HG02943 (cell line): Measurements from ENCODE around the gene SCAI.
"Not testable (repeated sequence)": the region's sequence is repeated elsewhere in the genome, so short reads cannot be mapped to it uniquely, and the experiment has no call there.

ENCODE experiments used
- ATAC-seq: cut with Tn5 transposase; IDR thresholded peaks from one replicate; pipeline ENCODE4 v1.9.1; 2021; ENCODE audit warnings: mild to moderate bottlenecking, low read depth, moderate library complexity; ENCODE audit not compliant: unreplicated experiment

The SCAI gene

DNA sequence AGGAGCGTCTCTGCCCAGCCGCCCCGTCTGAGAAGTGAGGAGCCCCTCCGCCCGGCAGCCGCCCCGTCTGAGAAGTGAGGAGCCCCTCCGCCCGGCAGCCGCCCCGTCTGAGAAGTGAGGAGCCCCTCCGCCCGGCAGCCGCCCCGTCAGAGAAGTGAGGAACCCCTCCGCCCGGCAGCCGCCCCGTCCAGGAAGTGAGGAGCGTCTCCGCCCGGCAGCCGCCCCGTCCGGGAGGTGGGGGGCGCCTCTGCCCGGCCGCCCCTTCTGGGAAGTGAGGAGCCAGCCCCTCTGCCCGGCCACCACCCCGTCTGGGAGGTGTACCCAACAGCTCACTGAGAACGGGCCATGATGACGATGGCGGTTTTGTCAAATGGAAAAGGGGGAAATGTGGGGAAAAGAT, 34.8 kb downstream of the SCAI start:
- ATAC-seq: not testable (repeated sequence)

DNA sequence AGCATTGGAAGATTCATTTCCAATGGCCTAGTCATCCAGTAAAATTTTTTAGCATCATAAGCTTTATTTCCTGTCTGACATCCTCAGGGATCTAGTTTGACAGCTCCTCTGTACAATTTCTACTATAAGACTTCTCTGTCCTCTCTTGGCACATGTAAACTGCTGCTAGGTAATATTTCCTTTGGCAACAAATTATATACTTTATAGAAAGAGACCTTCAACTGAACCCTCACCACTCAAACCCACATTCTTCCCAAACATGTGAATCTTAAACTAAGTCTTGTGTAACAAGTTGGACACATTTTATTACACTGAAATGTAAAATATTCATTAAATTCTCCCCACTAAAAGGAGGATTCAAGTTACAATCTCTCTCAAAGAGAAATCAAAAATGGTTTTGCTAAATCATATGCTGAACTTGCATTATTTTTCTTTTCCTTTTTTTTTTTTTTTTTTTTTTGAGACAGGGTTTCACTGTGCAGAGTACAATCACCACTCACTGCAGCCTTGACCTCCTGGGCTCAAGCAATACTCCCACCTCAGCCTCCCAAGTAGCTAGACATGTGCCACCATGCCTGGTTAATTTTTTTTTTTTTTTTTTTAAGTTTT, 36.9 kb downstream of the SCAI start:
- no peak for ATAC-seq

DNA sequence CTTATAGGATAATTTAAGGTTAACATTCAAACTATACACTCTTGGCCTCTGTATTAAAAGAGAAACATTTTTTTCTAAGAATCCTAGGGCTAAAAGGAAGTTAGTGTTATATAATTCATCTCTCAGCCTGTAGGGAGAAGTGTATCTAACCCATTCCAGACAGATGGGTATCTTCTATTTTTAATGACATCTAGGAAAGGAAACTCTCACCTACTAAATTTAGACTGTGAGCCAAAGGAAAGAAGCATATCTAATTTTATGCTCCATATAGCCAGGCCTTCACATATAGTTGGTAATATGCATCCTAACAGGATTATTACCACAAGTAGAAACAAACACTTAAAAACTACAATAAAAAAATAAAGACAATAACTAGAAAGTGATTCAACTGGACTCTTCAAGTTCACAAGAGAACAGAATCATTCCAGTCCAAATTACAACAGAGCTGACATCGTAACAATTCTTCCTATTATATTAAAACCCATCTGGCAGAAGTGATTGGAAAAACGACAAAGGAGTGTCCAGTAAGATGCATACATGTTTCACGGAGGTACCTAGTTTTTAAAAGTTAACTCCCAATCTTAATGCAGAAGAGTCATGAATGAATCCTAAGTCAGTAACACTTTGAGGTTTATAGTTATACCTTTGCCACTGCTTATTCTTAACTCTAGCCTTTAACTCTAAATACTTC, 39.4 kb downstream of the SCAI start:
- ATAC-seq: no peak

DNA sequence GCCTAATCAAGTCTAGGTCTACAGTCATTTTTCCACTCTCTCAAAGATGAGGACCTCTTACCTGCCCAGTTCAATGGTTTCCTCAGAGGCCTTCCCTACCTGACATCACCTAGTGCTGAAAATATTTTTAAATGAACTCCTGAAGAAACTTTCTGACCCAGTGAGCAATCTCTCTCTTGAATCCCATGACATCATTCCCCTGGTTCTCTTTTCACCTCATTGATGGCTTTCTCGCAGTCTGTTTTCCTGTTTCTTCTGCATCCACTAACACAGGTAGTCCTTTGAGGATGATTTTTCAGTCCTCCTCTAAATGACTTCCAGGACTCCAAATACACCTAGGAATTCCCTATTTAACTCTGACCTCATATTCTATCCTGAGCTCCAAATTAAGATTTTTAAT, 40.3 kb downstream of the SCAI start:
- ATAC-seq: no peak

DNA sequence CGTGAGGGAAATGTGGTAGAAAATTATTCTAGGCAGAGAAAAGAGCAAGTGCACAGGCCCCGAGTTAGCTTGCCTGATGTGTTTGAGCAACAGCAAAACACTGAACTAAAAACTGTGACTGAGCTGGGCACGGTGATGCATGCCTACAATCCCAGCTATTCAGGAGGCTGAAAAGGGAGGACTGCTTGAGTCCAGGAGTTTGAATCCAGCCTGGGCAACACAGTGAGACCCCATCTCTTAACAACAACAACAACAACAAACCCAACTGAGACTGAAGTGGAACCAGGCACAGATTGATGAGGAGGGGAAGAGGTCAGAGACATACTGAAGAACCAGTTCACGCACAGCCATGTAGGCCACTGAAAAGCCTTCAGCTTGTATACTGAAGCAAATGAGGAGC, 42.5 kb downstream of the SCAI start:
- no peak for ATAC-seq

DNA sequence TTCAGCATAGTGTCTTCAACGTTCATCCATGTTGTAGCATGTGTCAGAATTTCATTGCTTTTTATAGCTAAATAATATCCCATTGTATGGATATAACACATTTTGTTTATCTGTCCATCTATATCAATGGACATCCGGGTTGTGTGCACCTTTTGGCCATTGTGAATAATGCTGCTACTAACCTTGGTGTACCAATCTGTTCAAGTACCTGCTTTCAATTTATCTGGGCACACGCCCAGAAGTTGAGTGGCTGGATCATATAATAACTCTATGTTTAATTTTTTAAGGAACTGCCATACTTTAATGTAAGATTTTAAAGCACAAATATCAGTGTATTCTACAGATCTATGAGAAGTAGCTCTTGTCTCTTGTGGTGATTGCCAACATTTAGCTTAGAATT, 43.5 kb downstream of the SCAI start:
- ATAC-seq: no peak

DNA sequence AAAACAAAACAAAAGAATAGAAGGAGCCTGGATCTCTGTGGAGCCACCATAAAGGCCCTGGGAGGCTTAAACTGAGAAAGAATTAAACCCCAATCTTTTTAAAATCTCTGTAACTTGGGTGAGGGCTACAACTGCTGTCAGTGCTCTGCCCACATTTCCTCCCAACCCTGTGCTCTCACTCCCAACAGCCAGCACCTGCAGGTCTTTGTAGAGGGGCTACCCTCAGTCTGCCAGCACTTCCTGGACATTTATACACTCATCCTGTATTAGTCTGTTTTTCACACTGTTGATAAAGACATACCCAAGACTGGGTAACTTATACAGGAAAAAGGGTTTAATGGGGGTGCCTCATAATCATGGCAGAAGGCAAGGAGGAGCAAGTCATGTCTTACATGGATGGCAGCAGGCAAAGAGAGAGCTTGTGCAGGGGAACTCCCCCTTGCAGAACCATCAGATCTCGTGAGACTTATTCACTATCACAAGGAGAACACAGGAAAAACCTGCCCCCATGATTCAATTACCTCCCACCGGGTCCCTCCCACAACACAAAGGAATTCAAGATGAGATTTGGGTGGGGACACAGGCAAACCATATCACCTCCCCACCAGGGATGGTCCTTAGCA, 47.4 kb downstream of the SCAI start:
- no peak for ATAC-seq

DNA sequence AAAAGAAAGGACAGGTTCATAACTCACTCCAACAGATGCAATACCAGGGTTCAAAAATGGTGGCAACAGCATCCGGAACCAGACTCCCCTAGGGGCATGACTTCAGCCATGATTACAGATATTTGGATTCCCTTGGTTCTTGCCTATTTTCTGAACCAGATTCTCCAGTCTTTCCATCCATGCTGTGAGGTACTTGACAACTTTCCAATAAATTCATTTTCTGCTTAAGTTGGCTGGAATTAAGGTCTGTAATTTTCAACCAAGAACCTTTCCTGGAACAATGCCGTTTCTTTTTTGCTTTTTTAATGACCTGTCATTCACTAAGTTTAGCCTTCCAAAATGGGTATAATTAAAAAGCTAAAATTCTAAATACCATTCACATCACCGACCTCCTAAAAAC, 52.2 kb downstream of the SCAI start:
- no peak for ATAC-seq

DNA sequence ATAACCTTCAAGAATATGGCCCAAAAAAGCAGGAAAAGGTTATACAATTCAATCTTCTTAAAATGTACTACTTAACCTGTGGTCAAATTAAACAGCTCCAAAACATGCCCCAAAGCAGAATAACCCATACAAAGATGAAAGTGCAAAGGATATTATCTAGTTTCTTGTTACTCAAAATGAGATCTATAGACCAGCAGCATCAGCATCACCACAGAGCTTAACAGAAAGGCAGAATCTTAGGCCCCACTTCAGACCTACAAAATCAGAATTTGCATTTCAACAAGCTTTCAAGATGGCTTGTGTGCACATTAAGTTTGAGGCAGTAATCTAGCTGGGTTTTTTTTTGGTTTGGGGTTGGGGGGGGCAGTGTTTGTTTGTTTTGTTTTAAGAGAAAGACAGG, 54.0 kb downstream of the SCAI start:
- ATAC-seq: no peak

DNA sequence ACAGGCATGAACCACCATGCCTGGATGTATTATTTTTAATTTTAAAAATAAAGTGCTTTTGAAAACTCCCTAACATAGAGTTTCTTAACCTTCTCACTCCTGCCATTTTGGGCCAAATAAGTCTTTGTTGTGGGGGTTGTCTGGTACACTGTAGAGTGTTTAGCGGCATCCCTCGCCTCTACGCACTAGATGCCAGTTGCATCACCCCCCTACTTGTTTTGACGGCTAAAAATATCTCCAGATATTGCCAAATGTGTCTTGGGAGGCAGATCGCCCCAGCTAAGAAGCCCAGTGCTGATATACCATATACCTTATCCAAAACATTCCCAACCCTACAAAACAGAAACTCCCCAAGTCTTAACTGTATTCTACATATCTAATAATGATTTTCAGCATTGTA, 54.6 kb downstream of the SCAI start:
- no peak for ATAC-seq

DNA sequence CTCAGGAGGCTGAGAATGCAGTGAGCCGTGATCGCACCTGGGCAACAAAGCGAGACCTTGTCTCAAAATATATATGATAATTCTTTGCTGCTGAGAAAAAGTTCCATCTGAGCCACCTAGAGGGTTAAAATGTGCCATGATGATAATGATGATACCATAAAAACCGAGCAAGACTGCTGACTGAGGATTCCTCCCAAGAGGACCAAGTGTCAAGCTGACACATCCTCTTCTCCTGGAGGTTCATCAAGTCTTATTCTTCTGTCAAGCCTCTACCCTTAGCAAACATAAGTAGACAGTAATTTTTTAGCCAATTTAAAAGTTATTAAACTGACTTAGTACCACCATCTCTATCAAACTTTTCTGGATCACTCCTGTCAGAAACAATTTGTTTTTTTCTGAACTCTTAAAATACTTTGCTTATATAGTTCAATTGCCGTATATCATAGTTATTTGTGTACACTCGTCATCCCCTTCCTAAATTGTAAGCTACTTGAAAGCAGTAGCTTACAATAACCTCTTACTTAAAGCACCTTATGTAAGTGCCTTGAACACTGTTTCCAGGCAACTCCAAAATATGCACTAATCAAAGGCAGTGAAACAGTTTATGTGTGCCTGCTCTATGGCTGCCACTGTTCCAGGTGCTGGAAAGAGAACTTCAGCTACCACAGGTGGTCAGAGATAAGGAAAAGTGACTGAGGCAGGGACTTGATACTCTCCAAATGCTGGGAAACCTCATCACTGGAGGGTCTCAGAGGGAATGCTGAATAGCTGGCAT, 57.4 kb downstream of the SCAI start:
- ATAC-seq: no peak

DNA sequence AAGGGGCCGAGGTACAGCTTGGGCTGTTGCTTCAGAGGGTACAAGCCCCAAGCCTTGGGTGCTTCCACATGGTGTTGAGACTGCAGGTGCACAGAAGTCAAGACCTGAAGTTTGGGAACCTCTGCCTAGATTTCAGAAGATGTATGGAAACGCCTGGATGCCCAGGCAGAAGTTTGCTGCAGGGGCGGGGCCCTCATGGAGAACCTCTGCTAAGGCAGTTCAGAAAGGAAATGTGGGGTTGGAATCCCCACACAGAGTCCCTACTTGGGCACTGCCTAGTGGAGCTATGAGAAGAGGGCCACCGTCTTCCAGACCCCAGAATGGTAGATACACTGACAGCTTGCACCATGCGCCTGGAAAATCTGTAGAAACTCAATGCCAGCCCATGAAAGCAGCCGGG, 61.1 kb downstream of the SCAI start:
- ATAC-seq: not testable (repeated sequence)

DNA sequence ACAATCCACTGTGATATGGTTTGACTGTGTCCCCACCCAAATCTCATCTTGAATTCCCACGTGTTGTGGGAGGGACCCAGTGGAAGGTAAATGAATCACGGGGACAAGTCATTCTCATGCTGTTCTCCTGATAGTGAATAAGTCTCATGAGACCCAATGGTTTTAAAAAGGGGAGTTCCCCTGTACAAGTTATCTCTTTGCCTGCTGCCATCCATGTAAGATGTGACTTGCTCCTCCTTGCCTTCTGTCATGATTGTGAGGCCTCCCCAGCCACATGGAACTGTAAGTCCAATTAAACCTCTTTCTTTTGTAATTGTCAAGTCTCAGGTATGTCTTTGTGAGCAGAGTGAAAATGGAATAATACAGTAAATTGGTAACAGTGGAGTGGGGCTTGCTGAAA, 62.5 kb downstream of the SCAI start:
- not testable (repeated sequence) for ATAC-seq

DNA sequence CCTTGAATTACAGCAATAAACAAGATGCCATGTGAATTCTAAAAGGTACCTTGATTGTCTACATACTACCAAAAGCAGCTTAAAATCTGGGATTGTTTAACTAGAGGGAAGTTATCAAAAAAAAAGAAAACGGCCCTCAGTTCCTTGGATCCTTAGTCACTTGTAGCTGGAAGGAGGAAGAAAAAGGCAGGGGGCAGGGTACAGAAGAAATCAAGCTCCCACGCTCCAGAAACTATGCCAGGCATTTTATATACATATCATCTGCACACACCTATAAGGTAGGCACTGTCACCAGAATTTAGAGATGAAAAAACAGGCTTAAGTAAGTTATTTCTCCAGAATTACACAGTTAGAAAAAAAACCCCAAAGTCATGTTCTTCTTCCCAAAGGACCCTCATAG, 63.4 kb downstream of the SCAI start:
- no peak for ATAC-seq

DNA sequence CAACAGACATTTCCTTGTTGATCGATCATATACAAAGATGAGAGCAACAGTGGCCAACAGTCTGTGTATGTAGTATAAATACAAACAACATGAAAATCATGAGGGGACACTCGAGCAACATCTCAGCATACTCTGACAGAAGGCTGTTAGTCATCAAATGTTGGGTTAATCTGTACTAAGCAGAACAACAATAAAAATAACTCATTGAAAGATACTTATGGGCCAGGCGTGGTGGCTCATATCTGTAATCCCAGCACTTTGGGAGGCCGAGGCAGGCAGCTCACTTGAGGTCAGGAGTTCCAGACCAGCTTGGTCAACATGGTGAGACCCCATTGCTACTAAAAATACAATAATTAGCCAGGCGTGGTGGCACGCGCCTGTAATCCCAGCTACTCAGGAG, 67.3 kb downstream of the SCAI start:
- no peak for ATAC-seq

DNA sequence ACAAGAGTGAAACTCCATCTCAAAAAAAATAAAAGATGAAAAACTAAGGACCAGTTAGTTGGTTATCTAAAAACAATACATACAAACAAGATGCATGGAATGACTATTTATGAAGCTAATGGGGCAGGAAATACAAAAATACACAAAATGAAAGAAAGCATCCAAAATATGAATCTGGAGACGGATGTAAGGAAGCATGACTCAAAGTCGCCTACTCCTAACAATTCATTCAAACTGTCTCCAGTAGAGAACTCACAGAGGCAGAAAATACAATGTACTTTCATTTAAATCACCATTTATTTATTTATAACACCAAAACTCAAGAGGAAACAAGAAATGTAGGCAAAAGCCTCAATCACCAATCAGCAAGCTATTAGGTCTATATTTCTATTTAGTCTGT, 68.4 kb downstream of the SCAI start:
- ATAC-seq: no peak

DNA sequence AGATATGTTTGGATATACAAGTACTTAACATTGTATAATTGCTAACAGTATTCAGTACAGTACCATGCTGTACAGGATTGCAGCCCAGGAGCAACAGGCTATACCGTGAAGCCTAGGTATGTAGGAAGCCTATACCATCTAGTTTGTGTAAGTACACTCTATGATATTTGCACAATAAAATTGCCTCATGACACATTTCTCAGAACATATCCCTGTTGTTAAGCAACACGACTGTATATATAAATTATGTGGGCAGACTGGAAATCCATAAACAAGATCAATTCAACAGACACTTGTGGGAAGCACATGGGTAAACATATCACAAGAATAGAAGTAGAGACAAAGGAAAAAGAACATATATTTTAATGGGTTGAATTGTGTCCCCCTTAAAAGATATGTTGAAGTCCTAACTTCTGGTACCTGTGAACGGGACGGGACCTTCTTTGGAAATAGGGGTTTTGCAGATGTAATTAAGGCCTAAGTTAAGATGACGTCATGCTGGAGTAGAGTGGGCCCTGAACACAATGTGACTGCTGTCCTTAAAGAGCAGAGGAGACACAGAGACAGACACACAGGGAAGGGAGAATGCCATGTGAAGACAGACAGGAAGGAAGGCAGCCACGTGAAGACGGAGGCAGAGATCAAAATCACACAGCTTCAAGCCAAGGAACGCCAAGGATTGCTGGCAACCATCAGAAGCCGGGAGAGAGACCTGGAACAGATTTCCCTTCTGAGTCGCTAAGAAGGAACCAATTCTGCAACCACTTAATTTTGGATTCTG, 76.3 kb downstream of the SCAI start:
- no peak for ATAC-seq

DNA sequence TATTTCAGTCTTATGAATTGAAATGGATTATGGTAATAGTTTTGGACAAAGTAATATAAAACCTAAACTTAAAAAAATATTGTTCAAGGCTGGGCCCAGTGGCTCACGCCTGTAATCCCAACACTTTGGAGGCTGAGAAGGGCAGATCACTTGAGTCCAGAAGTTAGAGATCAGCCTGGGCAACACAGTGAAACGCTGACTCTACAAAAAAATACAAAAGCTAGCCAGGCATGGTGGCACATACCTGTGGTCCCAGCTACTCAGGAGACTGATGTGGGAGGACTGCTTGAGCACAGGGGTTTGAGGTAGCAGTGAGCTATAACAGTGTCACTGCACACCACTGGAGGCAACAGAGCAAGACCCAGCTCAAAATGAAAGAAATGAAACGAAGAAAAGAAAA, 81.9 kb downstream of the SCAI start:
- ATAC-seq: no peak

DNA sequence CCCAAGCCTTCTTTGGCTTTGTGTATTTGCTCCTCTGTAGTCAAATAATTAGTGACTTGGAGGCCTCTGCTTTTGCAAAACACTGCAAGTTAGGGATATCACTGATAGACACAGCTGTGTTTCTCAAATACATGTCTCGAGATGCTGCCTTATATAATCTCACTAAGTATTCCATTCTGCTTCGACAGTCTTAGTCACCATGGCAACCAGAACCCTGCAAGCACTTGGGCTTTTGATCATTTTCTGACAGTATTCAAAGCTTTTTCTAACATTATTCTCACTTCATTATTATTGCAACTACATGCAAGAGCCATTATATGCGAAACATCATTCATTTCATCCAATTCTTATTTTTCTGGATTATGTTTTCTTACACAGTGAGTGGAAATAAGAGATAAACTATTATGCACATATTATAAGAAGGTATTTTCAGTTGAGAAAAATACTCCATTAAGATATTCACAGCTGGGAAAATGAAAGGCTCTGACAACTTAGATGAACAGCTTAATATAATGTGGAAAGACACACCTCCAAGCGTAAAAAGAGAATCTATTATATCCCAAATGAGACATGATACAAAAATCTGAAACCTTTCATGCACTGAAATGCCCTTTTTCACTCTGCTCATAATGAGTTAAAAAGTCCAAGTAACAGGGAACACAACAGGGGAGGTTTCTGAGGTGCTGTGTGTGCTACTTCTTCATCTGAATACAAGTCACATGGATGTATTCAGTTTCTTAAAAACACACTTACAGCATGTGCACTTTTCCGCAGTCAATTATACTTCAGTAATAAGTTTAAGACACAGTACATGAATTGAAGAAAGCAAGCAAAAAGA, 93.9 kb downstream of the SCAI start:
- no peak for ATAC-seq

DNA sequence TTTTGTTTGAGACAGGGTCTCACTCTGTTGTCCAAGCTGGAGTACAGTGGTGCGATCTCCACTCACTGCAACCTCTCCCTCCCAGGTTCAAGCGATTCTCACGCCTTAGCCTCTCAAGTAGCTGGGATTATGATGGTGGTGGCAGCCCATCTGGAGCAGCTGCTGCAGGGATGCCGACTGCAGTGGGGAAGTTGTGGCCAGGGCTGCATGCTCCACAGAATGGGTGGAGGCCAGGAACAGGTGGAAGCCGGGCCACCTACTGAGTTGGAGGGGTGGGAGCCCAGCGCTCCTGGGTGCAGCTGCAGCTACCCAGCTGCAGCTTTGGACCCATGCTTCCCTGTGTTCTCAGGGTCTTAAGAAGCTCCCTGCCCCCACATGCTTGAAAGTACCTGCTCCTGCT, 99.7 kb downstream of the SCAI start:
- no peak for ATAC-seq
